K562 (cell line): ENCODE data around the gene KCNAB1. TPM values are rescaled to one million over a fixed set of nuclear protein-coding genes. Genes with fewer than 3 reads are reported as not detected.

ENCODE experiments used
- ATAC-seq: fragments of 200-7000 bp; cut with Tn5 transposase; 3 replicates; pipeline ENCODE4 v1.9.1; 2020; ENCODE audit warnings: moderate library complexity
- BruUV-seq: library from RNA; stranded (reverse); fragments of 400-500 nt; replicated peaks from 2 replicates; lab custom pipeline; 2021; lab: Mats Ljungman, UMichigan
- CTCF ChIA-PET: fragments of 300-600 bp; formaldehyde crosslinking; extraction: SDS; loops from one replicate; lab custom pipeline; 2021; ENCODE audit warnings: low intra/inter-chr PET ratio; lab: Yijun Ruan, JAX
- POLR2A ChIA-PET: fragments of 300-600, 350-650 bp; sonication (Branson Sonifier 250); formaldehyde crosslinking; extraction: SDS; loops from one replicate; lab custom pipeline; 2021; ENCODE audit warnings: antibody characterized with exemption, inconsistent platforms; lab: Yijun Ruan, JAX
- DNase-seq, 4 experiments: peaks; one replicate each; pipeline versions ENCODE4 v3.0.0 to v3.0.0-alpha.2; 2011 to 2018; ENCODE audit warnings: low spot score in 3 of 4, mixed read lengths in 3 of 4; ENCODE audit errors: extremely low read depth in 1 of 4
- FAIRE-seq: peaks from 2 replicates; lab custom pipeline; 2011; peaks lifted over from hg19 to GRCh38; lab: Jason Lieb, UNC
- H2AFZ ChIP-seq: 2 replicates; pipeline ENCODE4 v1.6.0; 2011; ENCODE audit warnings: low read depth, low read length, control low read depth, inconsistent platforms
- H3K27ac ChIP-seq: fragments of 200-600 bp; 3 replicates; pipeline ENCODE4 v1.8.0; 2011; ENCODE audit warnings: low read depth, mild to moderate bottlenecking, control low read depth, inconsistent platforms, low read length, moderate library complexity, mixed read lengths; ENCODE audit errors: extremely low read depth
- H3K27me3 ChIP-seq, 2 experiments: fragments of 300-600 bp in 1 of 2; 2 replicates in 1 of 2; 3 replicates in 1 of 2; pipeline versions ENCODE4 v1.6.0 to v1.8.0; 2011; ENCODE audit warnings: inconsistent platforms in 2 of 2, low read length in 2 of 2, mild to moderate bottlenecking in 1 of 2, mixed read lengths in 1 of 2, moderate library complexity in 1 of 2; ENCODE audit not compliant: control insufficient read depth in 2 of 2, insufficient read depth in 2 of 2
- H3K36me3 ChIP-seq: fragments of 300-600 bp; 3 replicates; pipeline ENCODE4 v1.8.0; 2011; ENCODE audit warnings: mild to moderate bottlenecking, low read length, inconsistent platforms; ENCODE audit not compliant: control insufficient read depth, insufficient read depth
- H3K4me1 ChIP-seq, 2 experiments: fragments of 200-600 bp in 1 of 2; replicated peaks in 1 of 2; 2 replicates in 1 of 2; 3 replicates in 1 of 2; pipeline versions ENCODE4 v1.5.1 to v1.8.0; 2011; ENCODE audit warnings: inconsistent platforms in 2 of 2, low read length in 2 of 2, mild to moderate bottlenecking in 1 of 2, mixed read lengths in 1 of 2, moderate library complexity in 1 of 2; ENCODE audit not compliant: control insufficient read depth in 2 of 2, insufficient read depth in 2 of 2
- H3K4me2 ChIP-seq: 2 replicates; pipeline ENCODE4 v1.6.1; 2011; ENCODE audit warnings: low read length, control low read depth, inconsistent platforms, mixed read lengths; ENCODE audit not compliant: insufficient read depth
- H3K4me3 ChIP-seq: fragments of 200-600 bp; sonication (generic), shearing (Covaris generic); 2 replicates; pipeline ENCODE4 v1.5.1; 2016; ENCODE audit warnings: control low read depth, inconsistent platforms
- H3K79me2 ChIP-seq: fragments of 200-600 bp; 3 replicates; pipeline ENCODE4 v1.8.0; 2011; ENCODE audit warnings: low read length, inconsistent platforms; ENCODE audit not compliant: control insufficient read depth, insufficient read depth
- H3K9ac ChIP-seq, 2 experiments: 2 replicates each; pipeline versions ENCODE4 v1.6.0 to v1.6.1; 2011; ENCODE audit warnings: low read depth in 2 of 2, low read length in 2 of 2, control low read depth in 1 of 2, inconsistent platforms in 1 of 2, mild to moderate bottlenecking in 1 of 2, mixed read lengths in 1 of 2; ENCODE audit not compliant: insufficient read depth in 1 of 2
- H3K9me1 ChIP-seq: one replicate; pipeline ENCODE4 v1.6.0; 2011; ENCODE audit warnings: inconsistent platforms, mild to moderate bottlenecking, low read length, moderate library complexity; ENCODE audit not compliant: control insufficient read depth, insufficient read depth
- H3K9me3 ChIP-seq: replicated peaks from 2 replicates; pipeline ENCODE4 v1.5.1; 2011; ENCODE audit warnings: low read depth, low read length, inconsistent platforms; ENCODE audit not compliant: control insufficient read depth, insufficient read depth
- H4K20me1 ChIP-seq: replicated peaks from 2 replicates; pipeline ENCODE4 v1.6.1; 2011; ENCODE audit warnings: low read length, inconsistent platforms, mixed read lengths; ENCODE audit not compliant: control insufficient read depth, insufficient read depth
- DMBX1 ChIP-seq: fragments of 250-450 bp; sonication (Bioruptor Pico); IDR thresholded peaks from 2 replicates; pipeline ENCODE4 v1.8.0; 2022; ENCODE audit warnings: inconsistent platforms, mild to moderate bottlenecking, moderate library complexity, borderline replicate concordance
- ZBTB40 ChIP-seq, 2 experiments: fragments of 450-650 bp in 1 of 2; sonication (generic) in 1 of 2; formaldehyde crosslinking in 1 of 2; IDR thresholded peaks; 2 replicates each; pipeline versions ENCODE4 v1.7.1 to v1.9.0; 2016 to 2022; ENCODE audit warnings: inconsistent platforms in 1 of 2, mild to moderate bottlenecking in 1 of 2, missing genetic modification reagents in 1 of 2
- WGBS: fragments of 100-300 bp; shearing (Covaris generic); methylation state at CpG from one replicate; pipeline ENCODE4 v1.1.6; 2016; ENCODE audit warnings: low coverage, mixed read lengths; ENCODE audit not compliant: insufficient coverage; ENCODE audit errors: missing lambda C conversion rate; 5-methylcytosine and 5-hydroxymethylcytosine counted together
- in situ Hi-C: fragments of 300-500 bp; cut with MboI; formaldehyde crosslinking; loops from 4 replicates; pipeline ENCODE4 v1.15.0; 2018; ENCODE audit warnings: inconsistent platforms, mixed read lengths
- intact Hi-C: fragments of 100-400 bp; cut with micrococcal nuclease; formaldehyde crosslinking; loops from 2 replicates; pipeline ENCODE4 v1.14.2; 2022
- polyA plus RNA-seq, 8 experiments: library from polyadenylated mRNA; depleted of rRNA in 4 of 8; stranded (reverse) in 5 of 8; unstranded in 3 of 8; fragments of >200 nt; fragmentation: Nextera tagmentation in 2 of 8; fragmentation: Illumina TruSeq in 1 of 8; extraction: Ambion mirVana in 2 of 8; extraction: Trizol in 1 of 8; gene quantifications; 2 replicates each; pipeline versions ENCODE4 v1.2.1 to v1.2.3, GENCODE V29; 2011 to 2014; ENCODE audit warnings: inconsistent platforms in 1 of 8, missing spikeins in 1 of 8
- total RNA-seq, 7 experiments: library from RNA; depleted of rRNA in 6 of 7; stranded (reverse); fragments of >200 nt in 6 of 7; fragmentation: Illumina TruSeq in 2 of 7; extraction: Trizol in 2 of 7; gene quantifications; 2 replicates each; pipeline versions ENCODE4 v1.2.1 to v1.2.3, GENCODE V29; 2011 to 2021; ENCODE audit warnings: low replicate concordance in 1 of 7

The KCNAB1 gene
- total and polyA plus RNA-seq, 9 of the 15 experiments (the other 6 are each of a cell fraction or from before 2014, with no cell fraction given): 0.14 to 1.2 (median 0.51) TPM

GRCh38 chr3:156389449-156389950 is 269.1 kb downstream of the KCNAB1 start:
- in situ Hi-C loops: loop anchor here (25.0 kb wide), 1 partner anchor 227 kb away; no protein-coding TSS in a partner anchor

More at GRCh38 chr3:156389449-156389950, 269.1 kb downstream of the KCNAB1 start:
- intact Hi-C loops: loop anchor here (10.0 kb wide), 2 partner anchors 115 to 395 kb away; no protein-coding TSS in a partner anchor
- no peaks in the 10 kb centered on the region for H3K36me3 ChIP-seq
- no peaks in the 10 kb centered on the region for H3K9me1 ChIP-seq
- WGBS: 4% methylated on average over 3 of the region's 3 CpGs
- no peaks in the 10 kb centered on the region for H3K79me2 ChIP-seq
- no TSS peak for BruUV-seq
- TF ChIP-seq ZBTB40 (IDR thresholded peaks at IDR 0.05) (peak; percentile 68), ZBTB40 (CRISPR knock-in tag; IDR thresholded peaks at IDR 0.05) (no peak), DMBX1 (CRISPR knock-in tag) (no peak)
- no peak overlapping the region for H3K27ac ChIP-seq
- no peak for DNase-seq
- H3K4me2 ChIP-seq: no peak overlapping the region
- H3K9me3 ChIP-seq: no peaks in the 10 kb centered on the region
- no peak overlapping the region for H2AFZ ChIP-seq
- FAIRE-seq: no peak
- H3K4me1 ChIP-seq: no peaks in the 10 kb centered on the region
- POLR2A ChIA-PET: interaction anchor here (1.0 kb wide), 1 partner anchor 11 kb away, joined by 4 read pairs; no protein-coding TSS in a partner anchor
- H3K9ac ChIP-seq: no peak overlapping the region
- CTCF ChIA-PET: no interaction called here
- H3K4me3 ChIP-seq: no peak overlapping the region
- H4K20me1 ChIP-seq: no peaks in the 10 kb centered on the region
- no peaks in the 10 kb centered on the region; a peak in 1 of 5 replicates for H3K27me3 ChIP-seq
- no peak for ATAC-seq
